Activated T-helper 17 cell treated with anti-CD3 and anti-CD28 coated beads, Interleukin-2, amount 50 U/mL, for 72 hours (primary cell): ENCODE data around the gene FGF7. TPM values are rescaled to one million over a fixed set of nuclear protein-coding genes. Genes with fewer than 3 reads are reported as not detected.

Source experiments
- ATAC-seq: fragments of 150-1000 bp; cut with Tn5 transposase; replicated peaks from 2 replicates; pipeline ENCODE4 v1.10.0; 2021; ENCODE audit warnings: mild to moderate bottlenecking, moderate library complexity
- H3K27ac Mint-ChIP-seq: one replicate; pipeline ENCODE4 v1.8.0; 2022; ENCODE audit warnings: mixed read lengths
- H3K27me3 Mint-ChIP-seq: one replicate; pipeline ENCODE4 v1.8.0; 2022; ENCODE audit warnings: mixed read lengths
- H3K36me3 Mint-ChIP-seq: one replicate; pipeline ENCODE4 v1.8.0; 2022; ENCODE audit warnings: low read depth, mild to moderate bottlenecking, mixed read lengths
- H3K4me1 Mint-ChIP-seq: one replicate; pipeline ENCODE4 v1.8.0; 2022; ENCODE audit warnings: mixed read lengths
- H3K4me3 Mint-ChIP-seq: one replicate; pipeline ENCODE4 v1.8.0; 2022; ENCODE audit warnings: mild to moderate bottlenecking, mixed read lengths
- H3K9me3 Mint-ChIP-seq: one replicate; pipeline ENCODE4 v1.8.0; 2022; ENCODE audit warnings: mixed read lengths
- total RNA-seq, 2 donors: library from RNA; stranded (reverse); gene quantifications; one replicate each; pipeline ENCODE4 v1.2.3, GENCODE V29; 2022

The FGF7 gene
- total RNA-seq, 2 donors from 2014 or later, result not detected

- Mint-ChIP-seq H3K27ac (no peak overlapping the region), H3K4me3 (no peak overlapping the region), H3K4me1 (no peaks in the 10 kb centered on the region), H3K9me3 (no peaks in the 10 kb centered on the region), H3K36me3 (no peaks in the 10 kb centered on the region), H3K27me3 (no peaks in the 10 kb centered on the region)
- ATAC-seq, result no peak
Measured at GRCh38 chr15:49423901-49424550, 984 bp downstream of the FGF7 start.

GRCh38 chr15:49424954-49425353 is 1.9 kb downstream of the FGF7 start:
- H3K9me3 Mint-ChIP-seq, result no peaks in the 10 kb centered on the region
- no peaks in the 10 kb centered on the region for H3K27me3 Mint-ChIP-seq
- no peaks in the 10 kb centered on the region for H3K4me1 Mint-ChIP-seq
- no peak overlapping the region for H3K27ac Mint-ChIP-seq
- no peak for ATAC-seq
- no peak overlapping the region for H3K4me3 Mint-ChIP-seq
- no peaks in the 10 kb centered on the region for H3K36me3 Mint-ChIP-seq

GRCh38 chr15:49427372-49427771 is 4.3 kb downstream of the FGF7 start:
- Mint-ChIP-seq H3K27me3 (peaks cover 6% of the 10 kb centered on the region), H3K27ac (no peak overlapping the region), H3K4me1 (no peaks in the 10 kb centered on the region), H3K36me3 (no peaks in the 10 kb centered on the region), H3K4me3 (no peak overlapping the region), H3K9me3 (no peaks in the 10 kb centered on the region)
- no peak for ATAC-seq

- Mint-ChIP-seq H3K4me3 (no peak overlapping the region), H3K9me3 (no peaks in the 10 kb centered on the region)
Measured at GRCh38 chr15:49428409-49429095, 5.5 kb downstream of the FGF7 start.

GRCh38 chr15:49430046-49430445 is 7.0 kb downstream of the FGF7 start:
- Mint-ChIP-seq H3K36me3 (no peaks in the 10 kb centered on the region), H3K9me3 (no peaks in the 10 kb centered on the region), H3K27ac (no peak overlapping the region), H3K4me1 (no peaks in the 10 kb centered on the region), H3K27me3 (peaks cover 6% of the 10 kb centered on the region), H3K4me3 (no peak overlapping the region)
- ATAC-seq, result no peak

More at GRCh38 chr15:49428409-49429095, 5.5 kb downstream of the FGF7 start:
- no peak overlapping the region for H3K27ac Mint-ChIP-seq
- H3K4me1 Mint-ChIP-seq, result no peaks in the 10 kb centered on the region
- no peaks in the 10 kb centered on the region for H3K36me3 Mint-ChIP-seq
- ATAC-seq, result no peak
- H3K27me3 Mint-ChIP-seq, result peaks cover 6% of the 10 kb centered on the region

- Mint-ChIP-seq H3K36me3 (no peaks in the 10 kb centered on the region), H3K27me3 (peaks cover 10% of the 10 kb centered on the region), H3K27ac (no peak overlapping the region), H3K4me3 (no peak overlapping the region), H3K4me1 (no peaks in the 10 kb centered on the region), H3K9me3 (no peaks in the 10 kb centered on the region)
- ATAC-seq, result no peak
Measured at GRCh38 chr15:49435174-49435573, 12.1 kb downstream of the FGF7 start.

- H3K36me3 Mint-ChIP-seq, result no peaks in the 10 kb centered on the region
- H3K9me3 Mint-ChIP-seq, result no peaks in the 10 kb centered on the region
- ATAC-seq, result no peak
- no peak overlapping the region for H3K27ac Mint-ChIP-seq
- H3K27me3 Mint-ChIP-seq, result peaks cover 3% of the 10 kb centered on the region
- H3K4me1 Mint-ChIP-seq, result no peaks in the 10 kb centered on the region
- H3K4me3 Mint-ChIP-seq, result no peak overlapping the region
Measured at GRCh38 chr15:49436751-49437150, 13.7 kb downstream of the FGF7 start.

- ATAC-seq, result no peak
- Mint-ChIP-seq H3K4me1 (no peaks in the 10 kb centered on the region), H3K4me3 (no peak overlapping the region), H3K9me3 (no peaks in the 10 kb centered on the region), H3K36me3 (no peaks in the 10 kb centered on the region), H3K27me3 (peaks cover 3% of the 10 kb centered on the region), H3K27ac (no peak overlapping the region)
Measured at GRCh38 chr15:49438962-49439631, 16.1 kb downstream of the FGF7 start.

- H3K4me3 Mint-ChIP-seq, result no peak overlapping the region
- no peaks in the 10 kb centered on the region for H3K4me1 Mint-ChIP-seq
- H3K27ac Mint-ChIP-seq, result no peak overlapping the region
- H3K27me3 Mint-ChIP-seq, result peaks cover 3% of the 10 kb centered on the region
- no peaks in the 10 kb centered on the region for H3K9me3 Mint-ChIP-seq
- ATAC-seq, result no peak
- no peaks in the 10 kb centered on the region for H3K36me3 Mint-ChIP-seq
Measured at GRCh38 chr15:49439678-49440395, 16.8 kb downstream of the FGF7 start.

GRCh38 chr15:49441356-49441755 is 18.3 kb downstream of the FGF7 start:
- Mint-ChIP-seq H3K27ac (no peak overlapping the region), H3K4me3 (no peak overlapping the region), H3K27me3 (peaks cover 3% of the 10 kb centered on the region), H3K9me3 (no peaks in the 10 kb centered on the region), H3K36me3 (no peaks in the 10 kb centered on the region), H3K4me1 (no peaks in the 10 kb centered on the region)
- no peak for ATAC-seq

- no peak overlapping the region for H3K27ac Mint-ChIP-seq
Measured at GRCh38 chr15:49441816-49442215, 18.8 kb downstream of the FGF7 start.

GRCh38 chr15:49452595-49452994 is 29.6 kb downstream of the FGF7 start:
- Mint-ChIP-seq H3K36me3 (no peaks in the 10 kb centered on the region), H3K27me3 (peaks cover 17% of the 10 kb centered on the region), H3K9me3 (no peaks in the 10 kb centered on the region), H3K4me3 (no peak overlapping the region), H3K4me1 (no peaks in the 10 kb centered on the region), H3K27ac (no peak overlapping the region)
- no peak for ATAC-seq

More at GRCh38 chr15:49441816-49442215, 18.8 kb downstream of the FGF7 start:
- Mint-ChIP-seq H3K36me3 (no peaks in the 10 kb centered on the region), H3K9me3 (no peaks in the 10 kb centered on the region), H3K4me1 (no peaks in the 10 kb centered on the region), H3K27me3 (no peaks in the 10 kb centered on the region), H3K4me3 (no peak overlapping the region)
- ATAC-seq, result no peak

GRCh38 chr15:49456166-49456565 is 33.1 kb downstream of the FGF7 start:
- Mint-ChIP-seq H3K36me3 (no peaks in the 10 kb centered on the region), H3K27me3 (peaks cover 22% of the 10 kb centered on the region), H3K4me1 (no peaks in the 10 kb centered on the region), H3K4me3 (no peak overlapping the region), H3K9me3 (no peaks in the 10 kb centered on the region), H3K27ac (no peak overlapping the region)
- ATAC-seq, result no peak

GRCh38 chr15:49458145-49458544 is 35.1 kb downstream of the FGF7 start:
- ATAC-seq, result no peak
- Mint-ChIP-seq H3K36me3 (no peaks in the 10 kb centered on the region), H3K27ac (no peak overlapping the region), H3K4me3 (no peak overlapping the region), H3K4me1 (no peaks in the 10 kb centered on the region), H3K27me3 (peaks cover 22% of the 10 kb centered on the region), H3K9me3 (no peaks in the 10 kb centered on the region)
